Measurements from ENCODE around the gene SIPA1L2. TPM values are rescaled to one million over a fixed set of nuclear protein-coding genes. Genes with fewer than 3 reads are reported as not detected.

The SIPA1L2 gene
- total RNA-seq, 4 donors from 2014 or later, result 38.0 to 72.4 (median 44.6) TPM

GRCh38 chr1:232581932-232582331, 48.0 kb downstream of the SIPA1L2 start:
- Histone ChIP-seq H3K36me3 (no peaks in the 10 kb centered on the region), H3K9me3 (no peaks in the 10 kb centered on the region), H3K27ac (no peak overlapping the region), H3K4me1 (no peaks in the 10 kb centered on the region), H3K27me3 (no peaks in the 10 kb centered on the region), H3K4me3 (no peak overlapping the region)
- no peak for TF ChIP-seq CTCF (IDR thresholded peaks at IDR 0.05)
- TF ChIP-seq POLR2A (IDR thresholded peaks at IDR 0.05), result no peak
- DNase-seq, result no peak

Other genes starting within 250 kb of the SIPA1L2 start
- 1 to 10 TPM; 1.7 to 3.2 (median 2.5) TPM for gene MAP10, start 175.3 kb upstream of the SIPA1L2 start, total RNA-seq

Measured in Peyer's patch (tissue), 4 donors.